ENCODE measurements around the gene SEC11C. TPM values are rescaled to one million over a fixed set of nuclear protein-coding genes. Genes with fewer than 3 reads are reported as not detected.

SEC11C gene
- total RNA-seq, 2 experiments from 2014 or later = 38.4 to 39.9 TPM

DNA sequence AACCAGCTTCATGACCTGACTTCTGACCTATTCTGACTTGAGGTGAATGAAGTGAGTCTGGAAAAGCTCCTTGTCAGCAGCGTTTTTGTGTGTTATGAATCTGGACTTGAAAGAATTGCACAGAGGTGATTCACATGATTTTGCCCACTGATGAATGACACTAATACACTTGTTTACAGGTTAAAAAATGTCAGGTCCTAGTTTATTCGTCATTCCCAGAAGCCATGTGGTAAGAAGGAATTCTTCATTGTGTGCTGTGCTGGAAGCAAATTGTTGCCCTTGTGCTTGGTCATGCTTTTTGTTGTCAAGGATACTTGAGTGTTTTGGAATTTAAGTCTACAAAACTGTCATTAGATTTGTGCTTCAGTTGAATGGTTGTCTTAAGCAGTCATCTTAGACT is 15.5 kb downstream of the SEC11C start:
- H3K27ac Mint-ChIP-seq = no peak overlapping the region
- H3K36me3 Mint-ChIP-seq = peaks cover 12% of the 10 kb centered on the region
- ATAC-seq (ENCODE audit: low read depth) = no peak

GRCh38 chr18:59156316-59156715 is 16.6 kb downstream of the SEC11C start:
- no peak for DNase-seq
- no peak overlapping the region for H3K4me3 Mint-ChIP-seq
- POLR2A ChIA-PET = no interaction called here

More for the DNA sequence above, 15.5 kb downstream of the SEC11C start:
- POLR2A ChIA-PET = no interaction called here
- DNase-seq = no peak
- Mint-ChIP-seq H3K27me3 (no peaks in the 10 kb centered on the region), H3K4me3 (no peak overlapping the region), H3K4me1 (peaks cover 6% of the 10 kb centered on the region), H3K9me3 (no peaks in the 10 kb centered on the region)

DNA sequence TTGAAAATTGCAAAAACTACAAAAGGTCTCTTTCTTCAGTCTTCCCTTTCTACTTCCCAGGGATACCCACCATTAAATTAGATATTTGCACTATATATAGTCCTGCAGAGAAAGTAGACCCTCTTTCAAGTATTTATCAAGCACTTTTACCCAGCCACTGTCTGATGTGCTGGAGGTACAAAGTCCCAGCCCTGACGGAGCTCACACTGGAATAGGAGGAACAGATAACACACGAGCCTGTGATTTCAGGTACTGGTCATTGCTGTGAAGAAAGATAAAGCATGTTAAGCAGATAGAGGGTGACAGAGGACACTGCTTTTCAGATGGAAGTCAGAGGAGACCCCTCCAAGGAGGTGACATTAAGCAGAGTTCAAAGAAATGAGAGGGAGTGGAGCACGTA is 19.6 kb downstream of the SEC11C start:
- no peaks in the 10 kb centered on the region for H3K4me1 Mint-ChIP-seq
- no peaks in the 10 kb centered on the region for H3K9me3 Mint-ChIP-seq
- no peak overlapping the region for H3K4me3 Mint-ChIP-seq
- POLR2A ChIA-PET = no interaction called here
- H3K36me3 Mint-ChIP-seq = peaks cover 6% of the 10 kb centered on the region
- no peak for DNase-seq
- H3K27me3 Mint-ChIP-seq = no peaks in the 10 kb centered on the region
- no peak overlapping the region for H3K27ac Mint-ChIP-seq
- ATAC-seq (ENCODE audit: low read depth) = no peak

More at GRCh38 chr18:59156316-59156715, 16.6 kb downstream of the SEC11C start:
- H3K4me1 Mint-ChIP-seq = peaks cover 1% of the 10 kb centered on the region
- ATAC-seq (ENCODE audit: low read depth) = no peak
- no peaks in the 10 kb centered on the region for H3K27me3 Mint-ChIP-seq
- no peak overlapping the region for H3K27ac Mint-ChIP-seq
- H3K9me3 Mint-ChIP-seq = no peaks in the 10 kb centered on the region
- H3K36me3 Mint-ChIP-seq = peaks cover 12% of the 10 kb centered on the region

DNA sequence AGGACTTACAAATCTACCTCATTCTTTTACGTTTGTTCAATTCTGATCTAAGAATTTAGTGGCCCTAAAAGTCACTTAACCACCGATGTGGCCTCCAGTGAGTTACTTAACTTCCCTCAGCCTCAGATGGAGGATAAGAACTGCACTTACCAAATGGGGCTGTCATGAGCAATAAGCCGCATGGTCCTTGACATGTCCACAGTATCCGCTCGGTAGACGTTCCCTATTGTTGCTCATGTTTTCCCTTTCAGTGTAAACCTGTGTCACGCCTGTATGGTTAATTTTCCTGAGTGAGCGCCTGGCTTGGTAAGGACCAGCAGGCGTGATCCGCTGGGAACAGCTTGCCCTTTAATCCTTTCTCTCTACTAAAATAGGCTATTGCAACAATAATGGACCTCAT is 20.3 kb downstream of the SEC11C start:
- Mint-ChIP-seq H3K27me3 (no peaks in the 10 kb centered on the region), H3K9me3 (no peaks in the 10 kb centered on the region), H3K4me3 (no peak overlapping the region), H3K4me1 (no peaks in the 10 kb centered on the region), H3K36me3 (peaks cover 6% of the 10 kb centered on the region), H3K27ac (no peak overlapping the region)
- ATAC-seq (ENCODE audit: low read depth) (no peak), DNase-seq (no peak)
- POLR2A ChIA-PET = no interaction called here

DNA sequence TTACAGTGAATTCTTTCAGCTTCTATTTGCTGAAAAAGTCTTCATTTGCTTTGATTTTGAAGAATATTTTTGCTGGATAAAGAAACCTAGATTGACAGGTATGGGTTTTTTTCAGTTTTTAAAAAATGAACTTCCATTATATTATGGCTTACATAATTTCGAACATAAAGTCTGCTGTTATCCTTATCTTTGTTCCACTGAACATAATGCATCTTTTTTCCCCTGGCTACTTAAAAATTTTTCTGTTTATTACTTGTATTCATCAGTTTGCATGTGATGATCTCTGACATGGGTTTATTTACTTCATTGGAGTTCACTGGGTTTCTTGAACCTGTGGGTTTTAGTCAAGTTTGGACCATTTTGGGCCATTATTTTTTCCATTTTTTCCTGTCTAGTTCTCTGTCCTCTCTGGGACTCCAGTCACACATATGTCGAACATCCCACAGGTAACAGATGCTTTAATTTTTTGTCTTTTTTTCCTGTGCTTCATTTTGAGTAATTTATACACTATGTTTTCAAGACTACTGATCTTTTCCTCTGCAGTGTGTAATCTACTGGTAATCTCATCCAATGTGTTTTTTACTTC is 33.1 kb downstream of the SEC11C start:
- DNase-seq (no peak), ATAC-seq (ENCODE audit: low read depth) (no peak)
- H3K9me3 Mint-ChIP-seq = peaks cover 17% of the 10 kb centered on the region
- POLR2A ChIA-PET = no interaction called here
- peaks cover 5% of the 10 kb centered on the region for H3K27me3 Mint-ChIP-seq
- no peak overlapping the region for H3K4me3 Mint-ChIP-seq
- no peaks in the 10 kb centered on the region for H3K36me3 Mint-ChIP-seq
- no peak overlapping the region for H3K27ac Mint-ChIP-seq
- H3K4me1 Mint-ChIP-seq = no peaks in the 10 kb centered on the region

DNA sequence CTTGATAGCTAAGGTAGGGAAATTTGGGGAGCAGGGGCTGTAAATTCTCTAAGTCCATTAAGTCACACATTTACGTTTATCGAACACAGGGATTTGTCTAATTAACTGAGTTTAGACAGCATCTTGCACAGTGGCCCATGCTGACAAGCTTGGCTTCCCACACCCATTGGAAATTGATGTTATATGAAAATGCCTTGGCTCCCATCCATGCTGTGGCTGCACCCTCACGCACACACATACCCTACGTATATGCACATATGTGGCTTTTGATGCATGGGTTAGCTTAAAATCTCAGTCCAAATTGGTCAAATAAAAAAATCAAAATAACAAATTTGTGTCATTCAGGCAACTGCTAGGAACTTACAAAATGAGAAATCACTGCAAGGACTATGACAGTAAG is 37.8 kb downstream of the SEC11C start:
- no peaks in the 10 kb centered on the region for H3K36me3 Mint-ChIP-seq
- no peak for ATAC-seq (ENCODE audit: low read depth)
- H3K4me3 Mint-ChIP-seq = no peak overlapping the region
- DNase-seq = no peak
- H3K27me3 Mint-ChIP-seq = no peaks in the 10 kb centered on the region
- H3K9me3 Mint-ChIP-seq = peaks cover 11% of the 10 kb centered on the region
- H3K4me1 Mint-ChIP-seq = no peaks in the 10 kb centered on the region
- POLR2A ChIA-PET = no interaction called here
- H3K27ac Mint-ChIP-seq = no peak overlapping the region

GRCh38 chr18:59180150-59180845 is 40.6 kb downstream of the SEC11C start:
- no peak for ATAC-seq (ENCODE audit: low read depth)
- Mint-ChIP-seq H3K9me3 (no peaks in the 10 kb centered on the region), H3K27me3 (peaks cover 4% of the 10 kb centered on the region)

GRCh38 chr18:59182673-59183072 is 43.0 kb downstream of the SEC11C start:
- Mint-ChIP-seq H3K9me3 (no peaks in the 10 kb centered on the region), H3K4me1 (no peaks in the 10 kb centered on the region), H3K27ac (no peak overlapping the region), H3K27me3 (peaks cover 14% of the 10 kb centered on the region), H3K36me3 (no peaks in the 10 kb centered on the region), H3K4me3 (no peak overlapping the region)
- DNase-seq (no peak), ATAC-seq (ENCODE audit: low read depth) (no peak)
- POLR2A ChIA-PET = no interaction called here

More at GRCh38 chr18:59180150-59180845, 40.6 kb downstream of the SEC11C start:
- no peak overlapping the region for H3K27ac Mint-ChIP-seq
- no peaks in the 10 kb centered on the region for H3K4me1 Mint-ChIP-seq
- H3K36me3 Mint-ChIP-seq = no peaks in the 10 kb centered on the region
- POLR2A ChIA-PET = no interaction called here
- no peak for DNase-seq
- no peak overlapping the region for H3K4me3 Mint-ChIP-seq

DNA sequence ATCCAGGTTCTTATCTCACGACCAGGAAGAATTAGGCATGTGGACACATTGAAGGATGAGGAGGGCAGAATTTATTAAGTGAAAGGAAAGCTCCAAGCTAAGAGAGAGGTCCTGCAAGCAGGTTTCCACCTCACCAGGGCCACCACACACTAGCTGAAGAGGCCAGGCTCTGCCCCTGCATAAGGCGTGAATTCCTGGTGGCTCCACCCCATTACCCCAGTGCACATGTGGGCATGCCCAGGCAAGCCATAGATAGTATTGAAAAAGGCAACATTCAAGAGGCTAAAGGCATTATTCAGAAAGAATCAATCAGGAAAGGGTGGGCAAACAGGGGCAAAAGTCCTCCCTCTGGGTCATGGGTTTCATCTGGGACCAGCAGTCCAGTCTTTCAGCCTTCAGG is 49.3 kb downstream of the SEC11C start:
- H3K9me3 Mint-ChIP-seq = no peaks in the 10 kb centered on the region
- no peaks in the 10 kb centered on the region for H3K36me3 Mint-ChIP-seq
- peaks cover 12% of the 10 kb centered on the region for H3K27me3 Mint-ChIP-seq
- POLR2A ChIA-PET = no interaction called here
- no peak for ATAC-seq (ENCODE audit: low read depth)
- H3K4me1 Mint-ChIP-seq = no peaks in the 10 kb centered on the region
- no peak for DNase-seq
- no peak overlapping the region for H3K4me3 Mint-ChIP-seq
- H3K27ac Mint-ChIP-seq = no peak overlapping the region

GRCh38 chr18:59189746-59190145 is 50.1 kb downstream of the SEC11C start:
- Mint-ChIP-seq H3K27ac (no peak overlapping the region), H3K36me3 (no peaks in the 10 kb centered on the region), H3K4me3 (no peak overlapping the region), H3K4me1 (no peaks in the 10 kb centered on the region), H3K9me3 (no peaks in the 10 kb centered on the region), H3K27me3 (peaks cover 12% of the 10 kb centered on the region)
- no peak for ATAC-seq (ENCODE audit: low read depth)
- DNase-seq = no peak
- POLR2A ChIA-PET = no interaction called here

DNA sequence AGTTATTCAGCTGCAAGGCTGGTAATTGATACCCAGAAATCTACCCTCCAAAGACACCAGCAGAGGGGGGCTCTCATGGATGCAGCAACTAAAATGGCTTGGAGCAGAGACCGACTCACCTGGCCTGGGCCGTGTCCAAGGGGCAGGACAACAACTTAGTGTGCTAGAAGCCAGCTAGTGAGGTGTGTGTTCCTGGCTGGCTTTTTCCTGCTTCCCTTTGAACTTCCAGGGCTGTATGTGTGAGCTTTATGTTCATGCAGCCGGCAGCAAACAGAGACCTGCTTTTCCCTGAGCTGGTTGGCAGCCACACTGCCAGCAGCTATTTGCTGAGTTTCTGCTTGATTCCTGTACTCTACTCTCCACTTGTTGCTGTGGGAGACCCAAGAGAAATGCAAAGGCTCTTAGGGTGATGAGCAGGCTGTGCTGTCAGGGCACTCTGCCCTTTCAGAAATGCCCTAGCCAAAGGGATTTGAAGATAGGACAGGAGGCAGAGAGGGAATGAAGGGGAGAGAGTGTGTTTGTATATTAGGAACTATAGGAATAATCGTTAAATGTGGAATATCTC is 56.6 kb downstream of the SEC11C start:
- Mint-ChIP-seq H3K27ac (no peak overlapping the region), H3K4me1 (no peaks in the 10 kb centered on the region), H3K27me3 (peaks cover 14% of the 10 kb centered on the region), H3K9me3 (no peaks in the 10 kb centered on the region), H3K4me3 (no peak overlapping the region), H3K36me3 (no peaks in the 10 kb centered on the region)
- DNase-seq (no peak), ATAC-seq (ENCODE audit: low read depth) (no peak)
- POLR2A ChIA-PET = no interaction called here

DNA sequence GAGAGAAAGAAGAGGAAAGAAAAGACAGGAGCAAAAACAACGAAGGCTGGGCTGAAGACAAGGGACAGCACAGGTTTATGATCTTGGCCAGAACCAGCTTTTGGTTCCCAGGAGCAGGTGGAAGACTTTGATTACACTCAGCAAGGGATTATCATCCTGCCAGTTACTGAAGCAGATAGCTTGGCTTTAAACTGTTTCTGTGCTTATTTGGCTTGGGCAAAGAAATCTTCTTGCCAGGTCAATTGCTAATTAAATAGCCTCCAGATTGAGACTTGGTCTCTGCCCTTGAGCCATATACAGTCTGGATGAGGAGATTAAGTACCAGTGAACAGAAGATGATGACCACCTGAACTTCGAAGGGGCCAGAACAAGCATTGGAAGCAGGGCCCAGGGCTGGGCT is 58.0 kb downstream of the SEC11C start:
- no peak overlapping the region for H3K27ac Mint-ChIP-seq
- no peak overlapping the region for H3K4me3 Mint-ChIP-seq
- H3K9me3 Mint-ChIP-seq = no peaks in the 10 kb centered on the region
- DNase-seq (no peak), ATAC-seq (ENCODE audit: low read depth) (no peak)
- no peaks in the 10 kb centered on the region for H3K36me3 Mint-ChIP-seq
- POLR2A ChIA-PET = no interaction called here
- H3K4me1 Mint-ChIP-seq = no peaks in the 10 kb centered on the region
- H3K27me3 Mint-ChIP-seq = peaks cover 17% of the 10 kb centered on the region

DNA sequence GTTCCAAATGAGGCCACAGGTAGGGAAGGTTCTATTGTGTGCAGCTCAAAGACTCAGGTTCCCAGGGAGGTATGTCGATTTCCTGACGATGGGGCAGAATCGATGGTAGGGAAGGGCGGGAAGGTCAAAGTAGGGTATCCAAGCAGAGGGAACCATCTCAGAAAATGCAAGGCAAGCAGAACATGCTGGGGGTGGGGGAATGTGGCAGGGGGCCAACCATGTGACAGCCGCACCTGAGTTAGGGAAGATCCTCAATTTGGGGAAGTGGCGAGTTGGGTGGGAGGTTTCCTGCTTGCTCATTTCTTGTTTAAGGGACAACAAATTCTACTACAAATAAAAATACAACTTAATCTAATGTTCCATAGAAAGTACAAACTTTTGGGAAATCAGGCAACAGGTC is 58.5 kb downstream of the SEC11C start:
- Mint-ChIP-seq H3K27ac (no peak overlapping the region), H3K27me3 (peaks cover 20% of the 10 kb centered on the region), H3K36me3 (no peaks in the 10 kb centered on the region), H3K4me1 (no peaks in the 10 kb centered on the region), H3K9me3 (no peaks in the 10 kb centered on the region), H3K4me3 (no peak overlapping the region)
- ATAC-seq (ENCODE audit: low read depth) (no peak), DNase-seq (no peak)
- POLR2A ChIA-PET = no interaction called here

- Mint-ChIP-seq H3K4me3 (no peak overlapping the region), H3K36me3 (no peaks in the 10 kb centered on the region), H3K27me3 (peaks cover 28% of the 10 kb centered on the region), H3K9me3 (no peaks in the 10 kb centered on the region), H3K27ac (no peak overlapping the region), H3K4me1 (no peaks in the 10 kb centered on the region)
- POLR2A ChIA-PET = no interaction called here
- DNase-seq = no peak
- ATAC-seq (ENCODE audit: low read depth) = no peak
Measured at GRCh38 chr18:59200787-59201186, 61.1 kb downstream of the SEC11C start.
